Liver (tissue), 3 donors: ENCODE data around the gene CD7.

Experiments
- GABPA ChIP-seq, 2 donors: IDR thresholded peaks in 1 of 2; conservative IDR thresholded peaks in 1 of 2; 2 replicates each; pipeline ENCODE4 v1.6.1; 2016; ENCODE audit warnings: antibody characterized with exemption in 2 of 2, mild to moderate bottlenecking in 1 of 2, moderate library complexity in 1 of 2
- HNF4A ChIP-seq, 2 donors: conservative IDR thresholded peaks; 2 replicates each; pipeline ENCODE4 v1.6.1; 2016; ENCODE audit warnings: antibody characterized with exemption in 2 of 2, mild to moderate bottlenecking in 2 of 2
- JUND ChIP-seq, 2 donors: IDR thresholded peaks; 2 replicates each; pipeline ENCODE4 v1.6.1; 2016; ENCODE audit warnings: antibody characterized with exemption in 2 of 2
- RAD21 ChIP-seq, 2 donors: IDR thresholded peaks; 2 replicates each; pipeline ENCODE4 v1.6.1; 2016; ENCODE audit warnings: antibody characterized with exemption in 2 of 2, mild to moderate bottlenecking in 2 of 2
- RXRA ChIP-seq, 2 donors: IDR thresholded peaks; 2 replicates each; pipeline ENCODE4 v1.6.1; 2017 to 2018; ENCODE audit warnings: antibody characterized with exemption in 2 of 2, mild to moderate bottlenecking in 1 of 2
- SP1 ChIP-seq: IDR thresholded peaks from 2 replicates; pipeline ENCODE4 v1.6.1; 2018; ENCODE audit warnings: antibody characterized with exemption, mild to moderate bottlenecking
- YY1 ChIP-seq: IDR thresholded peaks from 2 replicates; pipeline ENCODE4 v1.6.1; 2016; ENCODE audit warnings: antibody characterized with exemption, mild to moderate bottlenecking
- ZBTB33 ChIP-seq: IDR thresholded peaks from 2 replicates; pipeline ENCODE4 v1.6.1; 2016; ENCODE audit warnings: antibody characterized with exemption
- TF ChIP-seq, protein P1 (sequence below): fragments of 150-350 bp; IDR thresholded peaks from 2 replicates; pipeline ENCODE4 v1.5.1; 2017; ENCODE audit warnings: improper control_type of control experiment, low read depth, low read length; ENCODE audit not compliant: missing input control
- TF ChIP-seq, protein P2 (sequence below): IDR thresholded peaks from 2 replicates; pipeline ENCODE4 v1.6.1; 2016; ENCODE audit warnings: antibody characterized with exemption, mild to moderate bottlenecking
- TF ChIP-seq, protein P3 (sequence below): IDR thresholded peaks from 2 replicates; pipeline ENCODE4 v1.6.1; 2016; ENCODE audit warnings: antibody characterized with exemption
- donor health status: healthy.
- donor health status: healthy.

DNA sequence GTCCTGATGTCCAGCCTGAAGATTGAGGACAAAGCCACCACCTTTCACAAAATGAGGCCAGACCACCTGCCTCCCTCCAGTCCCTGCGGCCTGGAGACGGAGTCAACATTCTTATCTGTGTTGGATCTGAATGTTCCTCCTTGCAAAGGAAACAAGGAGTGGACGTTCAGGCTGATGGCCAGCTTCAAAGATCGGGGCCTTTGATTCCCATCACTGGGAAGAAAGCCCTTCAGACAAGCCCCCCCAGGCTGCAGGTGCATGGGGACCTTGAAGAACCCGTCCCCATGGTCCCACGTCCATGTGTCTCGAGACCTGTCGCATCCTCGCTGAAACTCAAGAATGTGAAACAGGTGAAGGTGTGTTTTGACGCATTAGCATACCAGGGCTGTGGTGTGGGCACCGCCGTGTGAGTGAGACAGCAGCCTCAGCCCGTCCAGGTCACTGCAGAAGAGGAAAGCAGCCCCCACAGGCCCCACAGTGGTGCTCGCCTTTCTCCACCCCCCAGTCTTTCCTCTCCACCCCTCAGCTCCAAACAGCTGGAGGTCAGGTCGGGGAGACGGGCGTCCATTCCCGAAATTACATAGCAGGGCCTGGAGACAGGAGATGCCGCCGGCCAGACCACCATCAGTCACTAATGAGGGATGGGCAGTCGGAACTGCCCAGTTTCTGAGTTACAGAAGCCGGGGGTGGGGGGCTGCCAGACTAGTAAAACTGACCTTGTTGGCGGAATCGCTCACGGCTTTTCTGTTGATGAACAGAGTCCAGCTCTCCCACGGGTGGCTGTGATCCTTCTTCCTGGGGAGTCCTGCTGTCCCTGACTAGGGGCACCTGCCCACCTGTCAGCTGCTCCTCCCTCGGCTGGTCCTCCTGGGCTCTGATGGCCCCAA is 43.0 kb downstream of the CD7 start:
- TF ChIP-seq, protein P1, sequence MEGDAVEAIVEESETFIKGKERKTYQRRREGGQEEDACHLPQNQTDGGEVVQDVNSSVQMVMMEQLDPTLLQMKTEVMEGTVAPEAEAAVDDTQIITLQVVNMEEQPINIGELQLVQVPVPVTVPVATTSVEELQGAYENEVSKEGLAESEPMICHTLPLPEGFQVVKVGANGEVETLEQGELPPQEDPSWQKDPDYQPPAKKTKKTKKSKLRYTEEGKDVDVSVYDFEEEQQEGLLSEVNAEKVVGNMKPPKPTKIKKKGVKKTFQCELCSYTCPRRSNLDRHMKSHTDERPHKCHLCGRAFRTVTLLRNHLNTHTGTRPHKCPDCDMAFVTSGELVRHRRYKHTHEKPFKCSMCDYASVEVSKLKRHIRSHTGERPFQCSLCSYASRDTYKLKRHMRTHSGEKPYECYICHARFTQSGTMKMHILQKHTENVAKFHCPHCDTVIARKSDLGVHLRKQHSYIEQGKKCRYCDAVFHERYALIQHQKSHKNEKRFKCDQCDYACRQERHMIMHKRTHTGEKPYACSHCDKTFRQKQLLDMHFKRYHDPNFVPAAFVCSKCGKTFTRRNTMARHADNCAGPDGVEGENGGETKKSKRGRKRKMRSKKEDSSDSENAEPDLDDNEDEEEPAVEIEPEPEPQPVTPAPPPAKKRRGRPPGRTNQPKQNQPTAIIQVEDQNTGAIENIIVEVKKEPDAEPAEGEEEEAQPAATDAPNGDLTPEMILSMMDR: no peak
- TF ChIP-seq RAD21 (IDR thresholded peaks at IDR 0.05) (no peak), RXRA (IDR thresholded peaks at IDR 0.05) (no peak), ZBTB33 (no peak), HNF4A (conservative IDR thresholded peaks at IDR 0.05) (no peak), GABPA (IDR thresholded peaks at IDR 0.05 in 1 of 2, conservative IDR thresholded peaks at IDR 0.05 in 1 of 2) (no peak), YY1 (no peak), SP1 (no peak), JUND (IDR thresholded peaks at IDR 0.05) (no peak)
- TF ChIP-seq, protein P2, sequence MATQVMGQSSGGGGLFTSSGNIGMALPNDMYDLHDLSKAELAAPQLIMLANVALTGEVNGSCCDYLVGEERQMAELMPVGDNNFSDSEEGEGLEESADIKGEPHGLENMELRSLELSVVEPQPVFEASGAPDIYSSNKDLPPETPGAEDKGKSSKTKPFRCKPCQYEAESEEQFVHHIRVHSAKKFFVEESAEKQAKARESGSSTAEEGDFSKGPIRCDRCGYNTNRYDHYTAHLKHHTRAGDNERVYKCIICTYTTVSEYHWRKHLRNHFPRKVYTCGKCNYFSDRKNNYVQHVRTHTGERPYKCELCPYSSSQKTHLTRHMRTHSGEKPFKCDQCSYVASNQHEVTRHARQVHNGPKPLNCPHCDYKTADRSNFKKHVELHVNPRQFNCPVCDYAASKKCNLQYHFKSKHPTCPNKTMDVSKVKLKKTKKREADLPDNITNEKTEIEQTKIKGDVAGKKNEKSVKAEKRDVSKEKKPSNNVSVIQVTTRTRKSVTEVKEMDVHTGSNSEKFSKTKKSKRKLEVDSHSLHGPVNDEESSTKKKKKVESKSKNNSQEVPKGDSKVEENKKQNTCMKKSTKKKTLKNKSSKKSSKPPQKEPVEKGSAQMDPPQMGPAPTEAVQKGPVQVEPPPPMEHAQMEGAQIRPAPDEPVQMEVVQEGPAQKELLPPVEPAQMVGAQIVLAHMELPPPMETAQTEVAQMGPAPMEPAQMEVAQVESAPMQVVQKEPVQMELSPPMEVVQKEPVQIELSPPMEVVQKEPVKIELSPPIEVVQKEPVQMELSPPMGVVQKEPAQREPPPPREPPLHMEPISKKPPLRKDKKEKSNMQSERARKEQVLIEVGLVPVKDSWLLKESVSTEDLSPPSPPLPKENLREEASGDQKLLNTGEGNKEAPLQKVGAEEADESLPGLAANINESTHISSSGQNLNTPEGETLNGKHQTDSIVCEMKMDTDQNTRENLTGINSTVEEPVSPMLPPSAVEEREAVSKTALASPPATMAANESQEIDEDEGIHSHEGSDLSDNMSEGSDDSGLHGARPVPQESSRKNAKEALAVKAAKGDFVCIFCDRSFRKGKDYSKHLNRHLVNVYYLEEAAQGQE: no peak
- TF ChIP-seq, protein P3, sequence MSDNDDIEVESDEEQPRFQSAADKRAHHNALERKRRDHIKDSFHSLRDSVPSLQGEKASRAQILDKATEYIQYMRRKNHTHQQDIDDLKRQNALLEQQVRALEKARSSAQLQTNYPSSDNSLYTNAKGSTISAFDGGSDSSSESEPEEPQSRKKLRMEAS: no peak
